ENCODE results near the gene ADAMTS10.

- TF ChIP-seq TAF1 (conservative IDR thresholded peaks at IDR 0.05) (no peak), CTCF (IDR thresholded peaks at IDR 0.05; ENCODE audit: low read depth, low read length, missing input control) (no peak), RXRA (IDR thresholded peaks at IDR 0.05) (no peak), REST (IDR thresholded peaks at IDR 0.05) (no peak), MAX (IDR thresholded peaks at IDR 0.05) (no peak)
These were observed 29.4 kb upstream of the ADAMTS10 start for GRCh38 chr19:8639821-8640401.

All from liver (tissue), 3 donors.